ENCODE data around the gene BAIAP3. TPM values are rescaled to one million over a fixed set of nuclear protein-coding genes. Genes with fewer than 3 reads are reported as not detected.

The BAIAP3 gene
- polyA plus RNA-seq, 3 donors: 3.3 to 5.1 (median 5.1) TPM

DNA sequence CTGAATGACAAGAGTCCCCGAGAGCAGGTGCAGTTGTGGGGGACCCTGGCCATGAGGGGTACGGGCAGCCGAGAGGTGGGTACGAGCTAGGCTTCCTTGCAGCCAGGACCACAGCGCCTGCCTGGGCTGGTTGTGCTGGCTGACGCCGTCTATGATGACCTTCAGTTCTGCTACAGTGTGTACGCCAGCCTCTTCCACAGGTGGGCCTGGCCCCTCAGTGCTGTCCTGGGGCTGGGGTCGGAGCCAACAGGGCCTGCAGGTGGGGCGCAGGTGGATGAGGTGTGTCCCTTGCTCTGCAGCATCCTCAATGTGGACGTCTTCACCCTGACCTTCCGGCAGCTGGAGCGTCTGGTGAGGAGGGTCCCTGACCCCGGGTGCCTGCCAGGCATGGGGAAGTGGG, 11.1 kb downstream of the BAIAP3 start:
- DNase-seq (ENCODE audit: low read depth in 3 of 3, low spot score in 2 of 3): no peak

GRCh38 chr16:1345087-1345486, 11.6 kb downstream of the BAIAP3 start:
- no peak for DNase-seq (ENCODE audit: low read depth in 3 of 3, low spot score in 2 of 3)

- DNase-seq (ENCODE audit: low read depth in 3 of 3, low spot score in 2 of 3): no peak
Measured at GRCh38 chr16:1345651-1346421, 12.4 kb downstream of the BAIAP3 start.

DNA sequence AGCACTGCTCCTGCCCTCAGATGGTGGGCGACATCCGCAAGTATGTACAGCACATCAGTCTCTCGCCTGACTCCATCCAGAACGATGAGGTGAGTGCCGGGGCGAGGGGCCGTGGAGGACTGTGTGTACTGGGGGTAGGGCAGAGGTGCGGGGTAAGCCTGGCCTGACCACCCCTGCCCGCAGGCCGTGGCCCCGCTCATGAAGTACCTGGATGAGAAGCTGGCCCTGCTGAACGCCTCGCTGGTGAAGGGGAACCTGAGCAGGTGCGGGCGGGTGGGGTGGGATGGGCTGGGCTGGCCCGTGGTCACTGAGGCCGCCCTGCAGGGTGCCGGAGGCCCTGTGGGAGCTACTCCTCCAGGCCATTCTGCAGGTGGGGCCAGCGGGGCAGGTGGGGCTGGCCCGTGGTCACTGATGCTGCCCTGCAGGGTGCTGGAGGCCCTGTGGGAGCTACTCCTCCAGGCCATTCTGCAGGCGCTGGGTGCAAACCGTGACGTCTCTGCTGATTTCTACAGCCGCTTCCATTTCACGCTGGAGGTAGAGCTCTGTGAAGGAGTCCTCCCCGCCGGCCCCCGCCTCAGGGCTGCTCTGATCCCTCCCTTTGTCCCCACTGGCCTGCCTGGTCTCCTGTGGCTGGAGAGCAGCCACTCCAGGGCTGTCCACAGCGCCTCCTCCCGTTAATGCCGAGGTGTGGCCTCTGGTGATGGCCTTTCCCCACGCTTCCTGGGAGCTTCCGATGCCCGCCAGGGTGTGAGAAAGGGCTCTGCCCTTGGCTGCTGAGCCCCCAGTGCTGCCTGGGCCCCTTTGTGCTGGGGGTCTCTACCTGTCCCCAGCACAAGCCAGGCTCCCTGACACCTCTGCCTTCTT, 13.2 kb downstream of the BAIAP3 start:
- DNase-seq (ENCODE audit: low read depth in 3 of 3, low spot score in 2 of 3): no peak

- no peak for DNase-seq (ENCODE audit: low read depth in 3 of 3, low spot score in 2 of 3)
Measured at GRCh38 chr16:1347286-1347855, 13.9 kb downstream of the BAIAP3 start.

GRCh38 chr16:1347962-1348361, 14.5 kb downstream of the BAIAP3 start:
- no peak for DNase-seq (ENCODE audit: low read depth in 3 of 3, low spot score in 2 of 3)

DNA sequence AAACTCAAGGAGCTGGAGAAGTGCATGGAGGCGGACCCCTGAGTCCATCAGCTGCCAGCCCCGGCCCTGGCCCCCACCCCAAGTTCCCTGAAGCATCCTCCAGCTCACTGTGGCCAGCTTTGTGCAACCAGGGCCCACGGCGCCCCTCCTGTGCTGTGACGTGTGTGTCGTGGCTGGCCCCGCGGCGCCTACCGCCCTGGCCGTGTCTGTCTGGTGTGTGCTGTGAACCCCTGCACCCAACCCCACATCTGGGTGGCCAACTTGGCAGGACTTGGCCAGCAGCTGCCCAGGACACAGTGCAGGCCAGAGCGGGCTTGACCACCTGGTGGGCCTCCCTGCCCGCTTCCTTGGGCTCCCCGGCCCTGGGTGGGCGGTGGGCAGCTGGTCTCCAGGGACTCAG, 15.0 kb downstream of the BAIAP3 start:
- DNase-seq (ENCODE audit: low read depth in 3 of 3, low spot score in 2 of 3): no peak

- no peak for DNase-seq (ENCODE audit: low read depth in 3 of 3, low spot score in 2 of 3)
Measured at GRCh38 chr16:1348926-1349325, 15.5 kb downstream of the BAIAP3 start.

GRCh38 chr16:1349351-1349750, 15.9 kb downstream of the BAIAP3 start:
- no peak for DNase-seq (ENCODE audit: low read depth in 3 of 3, low spot score in 2 of 3)

DNA sequence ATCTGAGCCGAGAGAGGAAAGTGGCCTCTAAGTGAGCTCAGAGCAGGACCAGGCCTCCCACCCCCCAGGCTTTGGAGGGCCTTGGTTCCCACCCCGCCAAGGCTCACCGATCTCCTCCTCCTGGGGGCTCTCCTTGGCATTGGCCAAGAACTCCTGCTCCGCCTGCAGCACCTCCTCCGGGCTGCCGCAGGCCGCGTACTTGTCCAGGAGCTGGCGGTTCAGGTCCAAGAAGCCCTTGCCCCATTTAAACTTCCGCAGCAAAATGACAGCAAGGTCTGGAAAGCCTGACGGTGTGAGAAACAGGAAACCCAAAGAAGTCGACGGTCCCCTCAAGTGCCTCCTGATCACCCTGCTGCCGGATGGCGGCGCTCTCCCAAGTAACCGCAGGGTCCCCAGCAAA, 16.5 kb downstream of the BAIAP3 start:
- no peak for DNase-seq (ENCODE audit: low read depth in 3 of 3, low spot score in 2 of 3)

DNA sequence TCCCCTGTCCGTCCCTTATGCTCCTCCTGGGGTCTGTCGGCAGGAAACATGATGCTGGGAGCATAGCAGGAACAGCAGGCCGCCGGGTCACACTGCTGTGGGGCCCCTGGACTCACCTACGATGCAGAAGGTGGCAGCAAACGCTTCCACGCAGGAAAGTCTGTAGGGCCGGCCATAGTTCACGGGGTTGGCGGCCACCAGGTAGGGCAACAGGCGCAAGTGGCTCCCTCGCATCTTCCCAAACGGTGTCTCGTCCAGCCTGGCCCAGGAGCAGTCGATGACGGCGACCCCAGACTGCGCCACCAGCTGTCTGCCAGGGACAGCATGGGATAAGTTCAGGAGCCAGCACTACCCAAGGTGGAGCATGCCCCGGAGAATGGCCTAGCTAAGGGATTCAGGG, 17.2 kb downstream of the BAIAP3 start:
- DNase-seq (ENCODE audit: low read depth in 3 of 3, low spot score in 2 of 3): no peak

- no peak for DNase-seq (ENCODE audit: low read depth in 3 of 3, low spot score in 2 of 3)
Measured at GRCh38 chr16:1351215-1351581, 17.8 kb downstream of the BAIAP3 start.

DNA sequence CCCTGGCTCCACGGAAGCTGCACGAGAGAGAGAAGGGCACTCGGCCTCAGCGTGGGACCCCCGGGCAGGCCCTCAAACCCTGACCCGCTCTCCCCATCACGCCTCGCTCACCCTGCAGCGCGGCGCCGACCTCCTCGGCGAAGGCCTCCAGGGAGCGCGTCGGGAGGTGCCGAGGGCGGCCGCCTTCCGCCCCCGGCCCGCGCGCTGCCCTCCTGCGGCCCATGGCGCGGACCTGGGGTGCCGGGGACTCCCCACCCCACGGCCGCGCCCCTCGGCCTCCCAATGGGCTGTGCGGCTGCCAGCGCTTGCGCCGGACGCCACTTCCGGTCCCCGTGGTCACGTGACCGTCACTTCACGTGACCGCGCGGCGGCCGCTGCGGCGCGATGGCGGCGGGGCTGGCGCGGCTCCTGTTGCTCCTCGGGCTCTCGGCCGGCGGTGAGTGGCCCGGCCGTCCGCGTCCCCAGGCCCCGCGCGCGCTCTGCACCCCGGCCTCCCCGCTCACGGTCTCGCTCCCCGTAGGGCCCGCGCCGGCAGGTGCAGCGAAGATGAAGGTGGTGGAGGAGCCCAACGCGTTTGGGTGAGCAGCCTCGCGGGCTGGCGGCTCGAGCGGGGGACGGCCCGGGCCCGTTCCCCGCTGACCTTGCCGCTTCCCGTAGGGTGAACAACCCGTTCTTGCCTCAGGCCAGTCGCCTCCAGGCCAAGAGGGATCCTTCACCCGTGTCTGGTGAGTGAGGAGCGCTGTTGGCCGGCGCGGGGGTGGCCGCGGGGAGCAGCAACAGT, 18.3 kb downstream of the BAIAP3 start, which contains the start of the genes GNPTG and TSR3:
TSS of gene GNPTG (plus strand) at position 350 of the 781 bp plus-strand sequence. CDS start at position 385, 35 bp downstream.
TSS of gene TSR3 (minus strand) at position 297 of the 781 bp plus-strand sequence. CDS start at position 223, 74 bp downstream.
- peak in 2 of 3 donors; percentile 69 to 76 for DNase-seq (ENCODE audit: low read depth in 3 of 3, low spot score in 2 of 3)

DNA sequence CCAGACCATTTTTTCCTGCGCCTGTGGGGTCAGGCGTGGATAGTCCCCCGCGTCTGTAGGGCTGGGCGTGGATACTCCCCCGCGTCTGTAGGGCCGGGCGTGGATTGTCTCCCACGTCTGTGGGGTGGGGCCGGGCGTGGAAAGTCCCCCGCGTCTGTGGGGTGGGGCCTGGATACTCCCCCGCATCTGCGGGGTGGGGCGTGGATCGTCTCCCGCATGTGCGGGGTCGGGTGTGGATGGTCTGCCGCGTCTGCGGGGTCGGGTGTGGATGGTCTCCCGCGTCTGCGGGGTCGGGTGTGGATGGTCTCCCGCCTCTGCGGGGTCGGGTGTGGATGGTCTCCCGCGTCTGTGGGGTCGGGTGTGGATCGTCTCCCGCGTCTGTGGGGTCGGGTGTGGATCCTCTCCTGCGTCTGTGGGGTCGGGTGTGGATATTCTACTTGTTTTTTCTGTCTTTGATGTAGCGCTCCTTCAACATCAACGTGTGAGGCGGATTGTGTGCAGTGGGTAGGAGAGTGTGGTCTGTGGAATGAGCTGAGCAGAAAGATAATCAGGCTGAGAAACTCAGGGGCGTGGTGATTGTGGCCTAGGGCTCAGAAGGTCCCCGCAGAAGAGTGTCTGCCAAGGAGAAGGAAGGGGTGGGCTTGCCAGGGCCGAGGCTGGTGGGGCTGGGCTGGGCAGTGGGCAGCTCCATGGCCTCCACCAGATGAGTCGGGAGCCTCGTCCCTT, 21.5 kb downstream of the BAIAP3 start:
- no peak for DNase-seq (ENCODE audit: low read depth in 3 of 3, low spot score in 2 of 3)

- DNase-seq (ENCODE audit: low read depth in 3 of 3, low spot score in 2 of 3): no peak
Measured at GRCh38 chr16:1355591-1355990, 22.1 kb downstream of the BAIAP3 start.

DNA sequence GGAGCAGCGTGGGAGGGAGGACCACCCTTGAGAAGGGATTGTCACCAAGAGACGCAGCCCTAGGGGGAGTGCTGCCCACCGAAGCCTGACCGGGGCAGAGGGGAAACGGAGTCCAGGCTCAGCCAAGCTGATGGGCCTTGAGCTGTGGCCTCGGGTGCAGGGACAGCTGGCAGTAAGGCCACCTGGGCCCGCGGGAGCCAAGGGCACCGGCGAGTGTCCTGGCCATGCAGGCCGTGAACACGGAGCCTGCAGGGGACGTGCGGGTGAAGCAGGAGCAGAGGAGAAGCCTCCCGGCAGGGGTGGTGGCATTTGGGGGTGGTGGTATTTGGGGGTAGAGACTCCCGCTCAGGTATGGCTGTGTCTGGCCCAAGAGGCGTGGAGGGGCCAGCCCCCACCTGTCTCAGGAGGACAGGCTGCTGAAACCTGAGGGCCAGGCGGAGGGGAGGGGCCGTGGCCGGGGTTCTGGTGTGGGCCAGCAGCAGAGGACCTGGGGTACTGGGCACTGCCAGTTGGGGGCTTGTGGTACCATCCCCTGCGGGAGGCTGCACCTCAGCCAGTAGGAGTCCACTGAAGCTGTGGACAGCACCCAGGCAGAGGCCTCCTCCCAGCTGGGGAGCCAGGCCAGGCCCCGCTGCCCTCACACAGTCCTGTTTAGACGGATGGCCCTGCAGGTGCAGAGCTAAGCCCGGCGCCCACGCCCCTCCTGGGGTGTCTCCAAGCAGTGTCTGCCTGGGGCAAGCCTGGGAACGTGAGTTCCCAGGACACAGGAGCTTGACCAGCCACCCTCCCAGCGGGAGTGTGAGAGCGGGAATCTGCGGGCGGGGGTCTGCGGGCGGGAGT, 22.8 kb downstream of the BAIAP3 start:
- no peak for DNase-seq (ENCODE audit: low read depth in 3 of 3, low spot score in 2 of 3)

GRCh38 chr16:1357906-1358566, 24.6 kb downstream of the BAIAP3 start:
- no peak for DNase-seq (ENCODE audit: low read depth in 3 of 3, low spot score in 2 of 3)

GRCh38 chr16:1361685-1362360, 28.4 kb downstream of the BAIAP3 start:
- no peak for DNase-seq (ENCODE audit: low read depth in 3 of 3, low spot score in 2 of 3)

All from right renal cortex interstitium (tissue), 3 donors.